ENCODE measurements around the gene ZNF786. TPM values are rescaled to one million over a fixed set of nuclear protein-coding genes. Genes with fewer than 3 reads are reported as not detected.

Gene ZNF786
- 3.8 TPM for total RNA-seq (2013)
- polyA plus RNA-seq (1 to 10 TPM in 2 of 3 donors, under 1 TPM in 1; 0.84 to 2.6 (median 1.2) TPM), polyA minus RNA-seq (3.5 and 5.1 TPM in 2 replicates), total RNA-seq (0.67 to 3.7 (median 1.9) reads per million in 11 experiments)

DNA sequence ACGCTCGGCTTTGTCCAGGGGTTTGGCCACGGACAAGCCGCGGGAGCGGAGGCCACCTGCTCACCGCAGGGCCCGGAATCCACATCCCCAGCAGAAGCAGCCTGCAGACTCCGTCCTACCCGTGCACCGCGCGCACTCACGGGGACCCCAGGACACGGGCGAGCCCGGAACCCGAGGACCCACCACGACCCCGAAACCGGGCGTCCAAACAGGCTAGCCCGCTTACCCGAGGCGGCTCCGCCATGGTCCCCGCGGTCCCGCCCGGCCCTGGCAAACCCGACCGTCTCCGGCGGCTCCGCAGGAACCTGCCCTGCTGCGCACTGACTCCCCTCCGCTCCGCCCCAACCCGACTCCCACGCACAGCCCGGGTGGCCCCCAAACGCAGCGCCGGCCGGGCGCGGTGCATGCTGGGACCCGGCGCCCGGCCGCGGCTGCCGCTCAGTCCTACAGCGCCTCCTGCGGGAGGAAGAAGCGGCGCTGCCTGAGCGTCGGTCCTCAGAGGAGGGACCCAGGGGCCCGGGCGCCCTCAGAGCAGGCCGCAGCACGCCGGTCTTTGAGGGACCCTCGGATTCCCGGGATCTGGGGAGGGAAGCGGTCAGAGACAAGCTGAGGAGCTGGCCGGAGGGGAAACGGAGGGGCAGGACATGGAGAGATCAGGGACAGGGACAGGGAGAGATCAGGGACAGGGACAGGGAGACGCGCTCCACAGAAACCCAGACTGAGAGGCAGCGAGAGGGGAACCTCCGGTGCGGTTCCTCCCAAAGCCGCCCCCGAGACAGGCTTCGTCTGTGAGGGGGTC is at the start of gene ZNF786:
Gene ZNF786 (minus strand): TSS at position 322 of the 799 bp plus-strand sequence. CDS start 78 bp downstream, at position 244.
- peaks cover 44% of the 10 kb centered on the region for H3K4me1 Mint-ChIP-seq
- no peaks in the 10 kb centered on the region for H3K36me3 ChIP-seq (replicated peaks in 1 of 2; ENCODE audit: control insufficient read depth in 1 of 2, insufficient read depth in 2 of 2, low read length in 2 of 2)
- H3K4me2 ChIP-seq (replicated peaks; ENCODE audit: extremely low read depth, low read length, poor library complexity, severe bottlenecking), result peak within 1 kb of the TSS; percentile 87
- no peaks in the 10 kb centered on the region for H3K27me3 Mint-ChIP-seq (ENCODE audit: low read depth in 3 of 3)
- no peaks in the 10 kb centered on the region for H3K27me3 ChIP-seq (ENCODE audit: control insufficient read depth in 2 of 2, insufficient read depth in 2 of 2, low read length in 2 of 2)
- under 1% methylated on average over 77 of the region's 77 CpGs for WGBS (ENCODE audit: insufficient coverage)
- peak within 1 kb of the TSS; percentile 99 for H2AFZ ChIP-seq (ENCODE audit: insufficient read depth, low read depth, low read length, poor library complexity, severe bottlenecking)
- peak; percentile 80 to 83 (median 82) for DNase-seq
- H3K27ac ChIP-seq (ENCODE audit: low read depth in 1 of 2, low read length in 2 of 2), result peak within 1 kb of the TSS; percentile 89
- H3K27ac Mint-ChIP-seq, result peak within 1 kb of the TSS; percentile 85 to 99 (median 98)
- H3K4me3 ChIP-seq (replicated peaks in 1 of 3; ENCODE audit: low read depth in 2 of 3, low read length in 3 of 3), result peak within 1 kb of the TSS; percentile 69 to 89 (median 77)
- H3K9me3 Mint-ChIP-seq, result peaks cover 0 to 2% (median 0%) of the 10 kb centered on the region in 7 donors
- H3K9me3 ChIP-seq (replicated peaks in 1 of 2; ENCODE audit: control insufficient read depth in 1 of 2, insufficient read depth in 1 of 2, low read length in 2 of 2), result no peaks in the 10 kb centered on the region
- H3K4me3 Mint-ChIP-seq, result peak within 1 kb of the TSS; percentile 99 to 100
- peaks cover 47 to 60% of the 10 kb centered on the region in 2 donors for H3K4me1 ChIP-seq (ENCODE audit: control insufficient read depth in 1 of 2, insufficient read depth in 2 of 2, low read length in 2 of 2)
- peak within 1 kb of the TSS; percentile 93 for H3K9ac ChIP-seq (ENCODE audit: insufficient read depth, low read length, poor library complexity, severe bottlenecking)
- no peaks in the 10 kb centered on the region for H3K36me3 Mint-ChIP-seq
- peaks cover 38% of the 10 kb centered on the region for H3K79me2 ChIP-seq (ENCODE audit: insufficient read depth, low read length)
- H4K20me1 ChIP-seq (ENCODE audit: insufficient read depth, low read length), result peaks cover 6% of the 10 kb centered on the region
- intact Hi-C loops (cut with micrococcal nuclease), result loop anchor here (2.0 to 5.0 kb wide), 2 partner anchors 63 to 86 kb away; partner anchors contain the start of gene PDIA4 (in 2 of the 2)
- peak; percentile 92 for TF ChIP-seq CTCF (IDR thresholded peaks at IDR 0.05)

GRCh38 chr7:149136118-149136517 is 45.6 kb upstream of the ZNF786 start:
- Mint-ChIP-seq H3K27me3 (ENCODE audit: low read depth in 3 of 3) (no peaks in the 10 kb centered on the region), H3K9me3 (peaks cover 3 to 11% (median 10%) of the 10 kb centered on the region in 7 donors), H3K36me3 (peaks cover 0 to 12% of the 10 kb centered on the region in 2 donors), H3K4me3 (no peak overlapping the region), H3K27ac (no peak overlapping the region), H3K4me1 (peaks cover 3% of the 10 kb centered on the region)
- H3K36me3 ChIP-seq (replicated peaks in 1 of 2; ENCODE audit: control insufficient read depth in 1 of 2, insufficient read depth in 2 of 2, low read length in 2 of 2), result peaks cover 0 to 6% of the 10 kb centered on the region in 2 donors
- peaks cover 5% of the 10 kb centered on the region in 2 donors for H3K9me3 ChIP-seq (replicated peaks in 1 of 2; ENCODE audit: control insufficient read depth in 1 of 2, insufficient read depth in 1 of 2, low read length in 2 of 2)
- no peak overlapping the region for H2AFZ ChIP-seq (ENCODE audit: insufficient read depth, low read depth, low read length, poor library complexity, severe bottlenecking)
- H3K4me3 ChIP-seq (replicated peaks in 1 of 3; ENCODE audit: low read depth in 2 of 3, low read length in 3 of 3), result no peak overlapping the region
- H4K20me1 ChIP-seq (ENCODE audit: insufficient read depth, low read length), result no peaks in the 10 kb centered on the region
- intact Hi-C loops (cut with micrococcal nuclease), result no loop called here
- no peak overlapping the region for H3K4me2 ChIP-seq (replicated peaks; ENCODE audit: extremely low read depth, low read length, poor library complexity, severe bottlenecking)
- no peak overlapping the region for H3K27ac ChIP-seq (ENCODE audit: low read depth in 1 of 2, low read length in 2 of 2)
- H3K79me2 ChIP-seq (ENCODE audit: insufficient read depth, low read length), result no peaks in the 10 kb centered on the region
- H3K27me3 ChIP-seq (ENCODE audit: control insufficient read depth in 2 of 2, insufficient read depth in 2 of 2, low read length in 2 of 2), result no peaks in the 10 kb centered on the region
- DNase-seq, result no peak
- 100% methylated on average over 3 of the region's 9 CpGs for WGBS (ENCODE audit: insufficient coverage)
- no peaks in the 10 kb centered on the region for H3K4me1 ChIP-seq (ENCODE audit: control insufficient read depth in 1 of 2, insufficient read depth in 2 of 2, low read length in 2 of 2)
- TF ChIP-seq CTCF (IDR thresholded peaks at IDR 0.05), result no peak
- H3K9ac ChIP-seq (ENCODE audit: insufficient read depth, low read length, poor library complexity, severe bottlenecking), result no peak overlapping the region
